K562 (cell line): ENCODE data around the gene CKS2. TPM values are rescaled to one million over a fixed set of nuclear protein-coding genes. Genes with fewer than 3 reads are reported as not detected.
A peak's percentile ranks its signal among the peaks of the same experiment; 100 is the strongest.

ENCODE experiments used
- ARID3A ChIP-seq: IDR thresholded peaks from 2 replicates; pipeline ENCODE4 v1.6.1; 2012; ENCODE audit warnings: low read depth, low read length, improper control_type of control experiment, borderline replicate concordance
- FOXJ3 ChIP-seq: sonication (generic); formaldehyde crosslinking; IDR thresholded peaks from 2 replicates; pipeline ENCODE4 v1.4.0; 2020; ENCODE audit warnings: mild to moderate bottlenecking, missing genetic modification reagents
- GABPA ChIP-seq: fragments of 200-800 bp; sonication (Bioruptor generic); conservative IDR thresholded peaks from 2 replicates; pipeline ENCODE4 v1.6.1; 2016; ENCODE audit warnings: low read depth, missing genetic modification characterization, missing compliant biosample characterization
- HDAC1 ChIP-seq, 2 experiments: fragments of 450-650 bp; IDR thresholded peaks; 2 replicates each; pipeline ENCODE4 v1.6.1; 2016 to 2017; ENCODE audit warnings: inconsistent platforms in 1 of 2, mild to moderate bottlenecking in 1 of 2, moderate library complexity in 1 of 2
- HOMEZ ChIP-seq: fragments of 250-450 bp; sonication (Bioruptor Pico); IDR thresholded peaks from 2 replicates; pipeline ENCODE4 v1.4.0; 2020; ENCODE audit warnings: mild to moderate bottlenecking, moderate library complexity
- IRF9 ChIP-seq: fragments of 450-650 bp; IDR thresholded peaks from 2 replicates; pipeline ENCODE4 v1.6.1; 2016; ENCODE audit warnings: missing biosample characterization, missing genetic modification characterization
- JUNB ChIP-seq: fragments of 450-650 bp; formaldehyde crosslinking; conservative IDR thresholded peaks from 2 replicates; pipeline ENCODE4 v1.4.0; 2020; ENCODE audit warnings: mild to moderate bottlenecking
- KDM5B ChIP-seq: fragments of 200-600 bp; sonication (generic); IDR thresholded peaks from 2 replicates; pipeline ENCODE4 v1.6.1; 2012; ENCODE audit warnings: low read depth, mild to moderate bottlenecking, moderate library complexity, low read length, control low read depth, inconsistent platforms; ENCODE audit not compliant: insufficient replicate concordance
- LCOR ChIP-seq: sonication (generic); formaldehyde crosslinking; IDR thresholded peaks from 2 replicates; pipeline ENCODE4 v1.8.0; 2022; ENCODE audit warnings: mild to moderate bottlenecking, missing genetic modification reagents
- MXI1 ChIP-seq: IDR thresholded peaks from 2 replicates; pipeline ENCODE4 v1.6.1; 2011; ENCODE audit warnings: low read depth, mild to moderate bottlenecking, improper control_type of control experiment, low read length
- NUFIP1 ChIP-seq: fragments of 450-650 bp; IDR thresholded peaks from 2 replicates; pipeline ENCODE4 v1.6.1; 2018; ENCODE audit not compliant: partially characterized antibody
- SMAD1 ChIP-seq: fragments of 150-350 bp; IDR thresholded peaks from 2 replicates; pipeline ENCODE4 v1.6.1; 2014; ENCODE audit warnings: low read length, low read depth; ENCODE audit not compliant: partially characterized antibody
- SNAPC5 ChIP-seq: fragments of 250-450 bp; sonication (Bioruptor Pico); IDR thresholded peaks from 2 replicates; pipeline ENCODE4 v1.8.0; 2021; ENCODE audit warnings: moderate library complexity, mild to moderate bottlenecking, inconsistent platforms
- TRIM25 ChIP-seq: fragments of 450-650 bp; IDR thresholded peaks from 2 replicates; pipeline ENCODE4 v1.7.0; 2016; ENCODE audit warnings: borderline replicate concordance
- U2AF2 ChIP-seq: fragments of 200-400 bp; formaldehyde crosslinking; optimal IDR thresholded peaks from 2 replicates; pipeline ENCODE3; 2017; ENCODE audit warnings: low read depth, mild to moderate bottlenecking, low read length
- VEZF1 ChIP-seq: fragments of 200-800 bp; sonication (Bioruptor generic); IDR thresholded peaks from 2 replicates; pipeline ENCODE4 v1.6.1; 2017; ENCODE audit warnings: missing genetic modification characterization, missing compliant biosample characterization
- ZBTB17 ChIP-seq: fragments of 450-650 bp; formaldehyde crosslinking; IDR thresholded peaks from 2 replicates; pipeline ENCODE4 v1.4.0; 2020; ENCODE audit warnings: mild to moderate bottlenecking
- ZC3H8 ChIP-seq: fragments of 450-650 bp; IDR thresholded peaks from 2 replicates; pipeline ENCODE4 v1.6.1; 2017
- ZNF24 ChIP-seq: fragments of 450-650 bp; IDR thresholded peaks from 2 replicates; pipeline ENCODE4 v1.6.1; 2016
- ZNF551 ChIP-seq: fragments of 250-450 bp; sonication (Bioruptor Pico); IDR thresholded peaks from 2 replicates; pipeline ENCODE4 v1.5.0; 2021; ENCODE audit warnings: mild to moderate bottlenecking, moderate library complexity
- ZNF695 ChIP-seq: fragments of 450-650 bp; formaldehyde crosslinking; IDR thresholded peaks from 2 replicates; pipeline ENCODE4 v1.4.0; 2020; ENCODE audit warnings: mild to moderate bottlenecking, moderate library complexity
- polyA plus RNA-seq, 8 experiments: library from polyadenylated mRNA; depleted of rRNA in 4 of 8; stranded (reverse) in 5 of 8; unstranded in 3 of 8; fragments of >200 nt; fragmentation: Nextera tagmentation in 2 of 8; fragmentation: Illumina TruSeq in 1 of 8; extraction: Ambion mirVana in 2 of 8; extraction: Trizol in 1 of 8; gene quantifications; 2 replicates each; pipeline versions ENCODE4 v1.2.1 to v1.2.3, GENCODE V29; 2011 to 2014; ENCODE audit warnings: inconsistent platforms in 1 of 8, missing spikeins in 1 of 8
- total RNA-seq, 7 experiments: library from RNA; depleted of rRNA in 6 of 7; stranded (reverse); fragments of >200 nt in 6 of 7; fragmentation: Illumina TruSeq in 2 of 7; extraction: Trizol in 2 of 7; gene quantifications; 2 replicates each; pipeline versions ENCODE4 v1.2.1 to v1.2.3, GENCODE V29; 2011 to 2021; ENCODE audit warnings: low replicate concordance in 1 of 7

The CKS2 gene
- total and polyA plus RNA-seq, 9 of the 15 experiments (the other 6 are each of a cell fraction or from before 2014, with no cell fraction given): 123 to 941 (median 321) TPM

- TF ChIP-seq ARID3A (no peak), SNAPC5 (CRISPR knock-in tag) (no peak), U2AF2 (no peak), ZNF695 (CRISPR knock-in tag) (no peak), HDAC1 (IDR thresholded peaks at IDR 0.05) (no peak), ZC3H8 (no peak), JUNB (CRISPR knock-in tag) (no peak), KDM5B (no peak), MXI1 (0 out of 2 replicates have a peak, but pooled peaks have one; percentile 29), VEZF1 (peak; percentile 46), ZNF24 (no peak), IRF9 (tag) (no peak), HOMEZ (CRISPR knock-in tag) (no peak), ZBTB17 (no peak), LCOR (CRISPR knock-in tag) (no peak), SMAD1 (no peak), TRIM25 (no peak), ZNF551 (CRISPR knock-in tag) (no peak), GABPA (tag) (no peak), NUFIP1 (no peak), FOXJ3 (CRISPR knock-in tag) (no peak)
These were observed 589 bp downstream of the CKS2 start (continued) for GRCh38 chr9:89311346-89312221.
